CD4-positive, alpha-beta memory T cell (primary cell): ENCODE results near the gene LATS2. TPM values are rescaled to one million over a fixed set of nuclear protein-coding genes. Genes with fewer than 3 reads are reported as not detected.

Experiments used
- CTCF ChIA-PET: fragments of 350-600 bp; sonication (Branson Sonifier 250); formaldehyde crosslinking; loops from one replicate; lab custom pipeline; 2021; ENCODE audit warnings: inconsistent platforms; ENCODE audit not compliant: partially characterized antibody; lab: Charles Lee
- POLR2A ChIA-PET: fragments of 350-600 bp; sonication (Branson Sonifier 250); formaldehyde crosslinking; loops from one replicate; lab custom pipeline; 2021; ENCODE audit not compliant: partially characterized antibody; lab: Charles Lee
- DNase-seq, 5 donors: peaks; one replicate each; pipeline versions ENCODE4 v3.0.0 to v3.0.0-alpha.2; 2020 to 2022; ENCODE audit warnings: mixed read lengths in 1 of 5
- H3K27ac ChIP-seq: one replicate; pipeline ENCODE4 v1.7.0; 2013; ENCODE audit warnings: low read depth, low read length
- H3K27me3 ChIP-seq: 2 replicates; pipeline ENCODE4 v1.7.0; 2013; ENCODE audit warnings: mild to moderate bottlenecking, low read length, moderate library complexity; ENCODE audit not compliant: insufficient read depth
- H3K36me3 ChIP-seq: 2 replicates; pipeline ENCODE4 v1.7.0; 2013; ENCODE audit warnings: mild to moderate bottlenecking, low read length, moderate library complexity; ENCODE audit not compliant: insufficient read depth
- H3K4me1 ChIP-seq: 2 replicates; pipeline ENCODE4 v1.7.0; 2013; ENCODE audit warnings: mild to moderate bottlenecking, low read length, moderate library complexity; ENCODE audit not compliant: insufficient read depth
- H3K4me3 ChIP-seq, 2 donors: one replicate each; pipeline ENCODE4 v1.7.0; 2013; ENCODE audit warnings: low read length in 2 of 2, mild to moderate bottlenecking in 1 of 2
- H3K9me3 ChIP-seq, 2 donors: one replicate each; pipeline ENCODE4 v1.7.0; 2013; ENCODE audit warnings: low read length in 2 of 2, control low read depth in 1 of 2; ENCODE audit not compliant: control insufficient read depth in 1 of 2
- H3K27ac Mint-ChIP-seq, 7 donors: one replicate each; pipeline ENCODE4 v1.8.0; 2020 to 2021; ENCODE audit warnings: mixed read lengths in 7 of 7, mild to moderate bottlenecking in 6 of 7, inconsistent platforms in 3 of 7, moderate library complexity in 3 of 7
- H3K27me3 Mint-ChIP-seq, 2 donors: one replicate each; pipeline ENCODE4 v1.8.0; 2020 to 2021; ENCODE audit warnings: mixed read lengths in 2 of 2
- H3K36me3 Mint-ChIP-seq, 2 donors: one replicate each; pipeline ENCODE4 v1.8.0; 2020 to 2021; ENCODE audit warnings: mixed read lengths in 2 of 2, inconsistent platforms in 1 of 2, mild to moderate bottlenecking in 1 of 2
- H3K4me1 Mint-ChIP-seq, 4 donors: one replicate each; pipeline ENCODE4 v1.8.0; 2020 to 2021; ENCODE audit warnings: mixed read lengths in 4 of 4, mild to moderate bottlenecking in 1 of 4
- H3K4me3 Mint-ChIP-seq, 8 donors: one replicate each; pipeline ENCODE4 v1.8.0; 2020 to 2021; ENCODE audit warnings: mixed read lengths in 8 of 8, mild to moderate bottlenecking in 7 of 8, moderate library complexity in 6 of 8, inconsistent platforms in 3 of 8
- H3K9me3 Mint-ChIP-seq, 8 donors: one replicate each; pipeline ENCODE4 v1.8.0; 2020 to 2021; ENCODE audit warnings: mixed read lengths in 8 of 8, mild to moderate bottlenecking in 5 of 8, inconsistent platforms in 3 of 8, moderate library complexity in 1 of 8
- intact Hi-C: fragments of 100-400 bp; cut with micrococcal nuclease; formaldehyde crosslinking; loops from one replicate; pipeline ENCODE4 v1.15.1; 2023
- polyA plus RNA-seq, 2 donors: library from polyadenylated mRNA; unstranded; fragments of 300-500 nt; fragmentation: Illumina TruSeq; gene quantifications; one replicate each; pipeline ENCODE4 v1.2.3, GENCODE V29; 2021
- total RNA-seq, 2 experiments: library from RNA; stranded (reverse); gene quantifications; one replicate each; pipeline ENCODE4 v1.2.3, GENCODE V29; 2021

The LATS2 gene
- total and polyA plus RNA-seq, 4 experiments from 2014 or later, result 0.25 to 4.5 (median 3.4) TPM; not detected in 1

DNA sequence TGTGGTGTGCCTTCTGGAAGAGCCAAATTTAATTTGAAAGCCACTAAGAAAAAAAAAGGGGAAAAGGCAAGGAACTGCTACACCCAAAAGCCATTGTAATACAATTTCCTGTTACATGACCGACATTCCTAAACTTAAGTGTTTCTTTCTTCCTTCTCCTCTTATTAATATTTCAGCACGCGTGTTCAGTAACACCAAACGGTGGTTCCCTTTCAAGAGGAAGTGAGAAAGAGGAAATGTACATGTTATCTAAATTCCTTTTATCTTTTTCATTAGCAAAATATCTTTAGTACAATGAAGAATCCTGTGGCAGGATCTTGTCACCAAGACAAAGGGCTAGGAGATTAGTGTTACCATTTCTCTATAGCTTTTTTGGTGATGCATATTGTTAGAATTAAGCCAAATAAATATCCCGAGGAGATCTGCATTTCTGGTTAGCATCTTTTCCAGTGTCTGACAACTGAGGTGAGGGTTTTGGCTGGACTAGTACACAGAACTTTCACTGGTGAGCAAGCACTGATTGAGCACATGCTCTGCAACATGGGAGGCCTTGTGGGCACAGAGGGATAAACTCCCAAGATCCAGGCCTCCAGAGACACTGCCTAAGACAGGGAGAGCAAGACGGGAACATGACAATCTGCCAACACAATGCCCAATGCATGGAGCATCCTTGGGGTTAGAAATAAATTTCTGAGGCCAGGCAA lies 22.1 kb downstream of the LATS2 start:
- peak overlapping the region in 2 of 8 donors; percentile 39 to 51 for H3K4me3 Mint-ChIP-seq
- H3K27ac ChIP-seq, result no peak overlapping the region

DNA sequence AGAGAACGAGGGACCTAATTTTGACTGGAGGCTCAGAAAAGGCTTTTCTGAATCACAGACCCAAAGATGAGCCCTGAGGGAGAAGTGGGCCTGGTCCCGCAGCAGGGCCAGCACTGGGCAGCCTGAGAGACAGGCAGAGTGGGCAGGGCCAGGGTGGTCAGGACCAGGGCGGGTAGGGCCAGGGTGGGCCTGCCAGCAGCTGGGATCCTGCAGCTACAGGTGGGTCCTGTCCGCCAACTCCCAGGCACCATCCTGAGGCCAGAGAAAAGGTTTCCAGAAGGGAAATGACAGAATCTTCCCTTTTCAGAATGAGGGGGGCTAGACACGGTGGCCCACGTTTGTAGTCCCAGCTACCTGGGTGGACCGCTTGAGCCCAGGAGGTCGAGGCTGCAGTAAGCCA lies 23.7 kb downstream of the LATS2 start:
- no peak overlapping the region for H3K4me3 ChIP-seq
- H3K9me3 ChIP-seq, result no peaks in the 10 kb centered on the region
- intact Hi-C loops, result no loop called here
- no peaks in the 10 kb centered on the region for H3K36me3 ChIP-seq
- POLR2A ChIA-PET, result no interaction called here
- no peak for DNase-seq
- CTCF ChIA-PET, result no interaction called here
- Mint-ChIP-seq H3K4me1 (peaks cover 9 to 17% (median 12%) of the 10 kb centered on the region in 4 donors), H3K27me3 (no peaks in the 10 kb centered on the region), H3K36me3 (no peaks in the 10 kb centered on the region), H3K4me3 (no peak overlapping the region), H3K27ac (peak overlapping the region in 1 of 7 donors; percentile 78), H3K9me3 (no peaks in the 10 kb centered on the region)
- no peak overlapping the region for H3K27ac ChIP-seq
- peaks cover 10% of the 10 kb centered on the region for H3K4me1 ChIP-seq
- H3K27me3 ChIP-seq, result no peaks in the 10 kb centered on the region

More for the DNA sequence above, 22.1 kb downstream of the LATS2 start:
- DNase-seq, result no peak
- no peaks in the 10 kb centered on the region for H3K27me3 ChIP-seq
- no peaks in the 10 kb centered on the region for H3K27me3 Mint-ChIP-seq
- H3K36me3 Mint-ChIP-seq, result no peaks in the 10 kb centered on the region
- ChIA-PET POLR2A (no interaction called here), CTCF (interaction anchor here (1.1 kb wide), 1 partner anchor 10 kb away, joined by 3 read pairs; no protein-coding TSS in a partner anchor)
- peak overlapping the region in 2 of 7 donors; percentile 6 to 59 for H3K27ac Mint-ChIP-seq
- H3K9me3 Mint-ChIP-seq, result no peaks in the 10 kb centered on the region
- H3K4me3 ChIP-seq, result no peak overlapping the region
- intact Hi-C loops, result no loop called here
- peaks cover 10% of the 10 kb centered on the region for H3K4me1 ChIP-seq
- no peaks in the 10 kb centered on the region for H3K9me3 ChIP-seq
- H3K4me1 Mint-ChIP-seq, result peaks cover 9 to 17% (median 12%) of the 10 kb centered on the region in 4 donors
- no peaks in the 10 kb centered on the region for H3K36me3 ChIP-seq

DNA sequence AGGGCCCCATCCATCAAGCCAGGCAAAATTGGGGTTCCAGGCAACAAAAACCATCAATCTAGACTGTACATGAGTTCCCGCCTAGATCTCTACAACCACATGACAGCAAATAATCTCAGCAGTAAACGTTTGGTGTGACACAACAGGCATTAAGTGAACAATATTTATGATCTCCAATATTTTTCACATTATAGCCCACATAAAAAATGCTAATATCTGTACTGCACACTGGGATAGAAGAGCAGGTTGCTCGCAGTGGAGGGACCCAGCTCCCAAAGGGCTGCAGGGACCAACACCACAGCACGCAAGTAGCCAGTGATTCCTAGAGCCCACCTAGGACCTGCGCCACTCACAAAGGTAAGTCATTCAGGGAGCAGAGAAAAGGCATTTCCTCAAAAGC lies 25.9 kb downstream of the LATS2 start:
- Mint-ChIP-seq H3K27me3 (no peaks in the 10 kb centered on the region), H3K27ac (no peak overlapping the region), H3K9me3 (peaks cover 0 to 7% (median 0%) of the 10 kb centered on the region in 8 donors), H3K36me3 (no peaks in the 10 kb centered on the region), H3K4me3 (no peak overlapping the region), H3K4me1 (peaks cover 9 to 17% (median 12%) of the 10 kb centered on the region in 4 donors)
- peaks cover 10% of the 10 kb centered on the region for H3K4me1 ChIP-seq
- POLR2A ChIA-PET, result no interaction called here
- H3K27me3 ChIP-seq, result no peaks in the 10 kb centered on the region
- H3K27ac ChIP-seq, result no peak overlapping the region
- CTCF ChIA-PET, result no interaction called here
- H3K9me3 ChIP-seq, result no peaks in the 10 kb centered on the region
- no peak for DNase-seq
- intact Hi-C loops, result no loop called here
- no peaks in the 10 kb centered on the region for H3K36me3 ChIP-seq
- no peak overlapping the region for H3K4me3 ChIP-seq

DNA sequence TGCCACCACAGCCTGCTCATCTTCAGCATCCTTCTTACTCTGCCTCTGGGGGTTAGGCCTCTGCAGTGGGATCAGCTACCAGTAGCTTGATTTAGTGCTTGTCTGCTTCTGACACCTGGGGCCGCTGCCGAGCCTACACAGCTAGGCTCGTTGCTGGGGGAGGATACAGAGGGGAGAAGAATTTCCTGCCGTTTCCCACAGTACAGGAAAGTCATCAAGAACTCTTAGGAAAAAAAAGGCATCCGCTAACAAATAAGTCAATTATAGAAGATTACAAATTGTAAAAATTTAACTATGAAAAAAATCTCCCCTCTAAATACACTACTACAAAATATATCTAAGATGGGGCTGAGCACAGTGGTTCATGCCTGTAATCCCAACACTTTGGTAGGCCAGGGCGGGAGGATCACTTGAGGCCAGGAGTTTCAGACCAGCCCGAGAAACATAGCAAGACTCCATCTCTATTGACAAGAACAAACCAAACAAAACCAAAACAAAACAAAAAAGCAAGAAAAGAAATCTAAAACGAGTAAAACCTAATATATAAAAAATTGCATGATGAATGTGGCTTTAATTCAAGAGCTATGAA lies 26.7 kb downstream of the LATS2 start:
- Mint-ChIP-seq H3K27ac (no peak overlapping the region), H3K36me3 (no peaks in the 10 kb centered on the region), H3K4me1 (peaks cover 8 to 17% (median 10%) of the 10 kb centered on the region in 4 donors), H3K9me3 (peaks cover 0 to 7% (median 0%) of the 10 kb centered on the region in 8 donors), H3K27me3 (no peaks in the 10 kb centered on the region), H3K4me3 (no peak overlapping the region)
- intact Hi-C loops, result no loop called here
- no peaks in the 10 kb centered on the region for H3K36me3 ChIP-seq
- DNase-seq, result no peak
- ChIA-PET POLR2A (no interaction called here), CTCF (no interaction called here)
- H3K27ac ChIP-seq, result no peak overlapping the region
- no peaks in the 10 kb centered on the region for H3K27me3 ChIP-seq
- H3K4me1 ChIP-seq, result peaks cover 10% of the 10 kb centered on the region
- no peaks in the 10 kb centered on the region for H3K9me3 ChIP-seq
- H3K4me3 ChIP-seq, result no peak overlapping the region

DNA sequence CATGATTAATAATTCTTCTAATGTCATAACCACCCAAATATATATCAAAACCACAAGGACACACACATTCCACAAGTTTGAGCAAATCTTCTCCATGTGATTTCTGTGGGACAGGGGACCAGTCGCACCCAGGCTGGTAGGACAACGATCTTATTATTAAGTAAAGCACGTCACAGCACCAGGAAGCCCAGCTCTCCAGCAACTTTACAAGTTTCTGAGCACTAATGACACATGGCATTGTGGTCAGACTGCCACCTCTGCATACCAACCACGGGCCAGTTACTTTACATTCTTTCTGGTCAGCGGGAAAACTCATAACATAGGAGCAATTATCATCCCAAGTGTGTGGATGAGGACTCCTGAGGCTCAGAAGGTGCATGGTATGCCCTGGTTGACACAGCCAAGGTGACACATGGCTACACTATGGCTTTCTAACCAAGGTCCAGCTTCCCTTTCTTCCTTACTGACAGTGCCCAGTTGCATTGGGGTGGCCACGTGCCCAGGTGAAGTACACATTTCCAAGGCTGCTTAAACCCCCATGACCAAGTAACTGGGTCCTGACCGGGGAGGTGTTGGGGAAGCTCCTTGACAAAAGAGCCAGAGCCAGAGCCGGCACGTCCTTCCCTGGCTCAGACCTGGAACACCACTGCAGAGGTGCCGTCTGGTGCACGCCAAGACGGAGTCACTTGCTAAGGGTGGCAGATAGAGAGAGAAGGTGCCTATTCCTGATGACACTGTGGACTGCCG lies 27.4 kb downstream of the LATS2 start:
- Histone ChIP-seq H3K9me3 (no peaks in the 10 kb centered on the region), H3K27ac (no peak overlapping the region), H3K4me1 (peaks cover 4% of the 10 kb centered on the region), H3K4me3 (no peak overlapping the region), H3K36me3 (no peaks in the 10 kb centered on the region), H3K27me3 (no peaks in the 10 kb centered on the region)
- Mint-ChIP-seq H3K4me3 (no peak overlapping the region), H3K27me3 (no peaks in the 10 kb centered on the region), H3K9me3 (peaks cover 0 to 7% (median 0%) of the 10 kb centered on the region in 8 donors), H3K4me1 (peaks cover 3 to 11% (median 4%) of the 10 kb centered on the region in 4 donors), H3K27ac (peak overlapping the region in 1 of 7 donors; percentile 13), H3K36me3 (no peaks in the 10 kb centered on the region)
- ChIA-PET POLR2A (no interaction called here), CTCF (no interaction called here)
- intact Hi-C loops, result no loop called here
- no peak for DNase-seq

DNA sequence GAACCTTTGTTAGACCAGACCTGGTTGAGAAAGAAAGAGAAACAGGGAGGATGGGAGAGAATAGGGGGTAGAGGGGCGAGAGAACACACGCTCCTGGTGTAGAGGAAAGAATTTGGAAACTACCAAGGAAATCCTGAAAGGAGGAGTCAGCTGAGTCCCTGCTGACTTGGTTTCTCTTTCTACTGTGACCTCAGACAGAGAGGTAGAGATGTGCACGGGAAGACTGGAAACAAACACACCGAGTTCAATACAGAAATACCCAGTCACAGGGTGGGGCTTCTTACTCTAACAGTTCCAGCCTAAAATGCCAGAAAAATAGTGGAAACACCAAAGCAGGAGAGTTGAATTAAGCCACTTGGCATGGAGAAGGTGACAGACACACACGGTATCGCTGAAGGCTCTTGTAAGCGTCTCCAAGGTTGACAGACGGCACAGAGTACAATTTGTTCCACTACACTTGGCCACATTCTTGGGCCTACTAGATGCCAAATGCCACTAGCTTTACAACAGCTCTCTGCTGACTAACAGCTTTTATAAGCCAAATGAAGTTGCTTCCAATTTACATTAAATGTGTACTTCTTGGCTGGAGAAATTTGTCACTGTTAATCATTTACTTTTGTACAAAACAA lies 28.1 kb downstream of the LATS2 start:
- H3K9me3 ChIP-seq, result no peaks in the 10 kb centered on the region

DNA sequence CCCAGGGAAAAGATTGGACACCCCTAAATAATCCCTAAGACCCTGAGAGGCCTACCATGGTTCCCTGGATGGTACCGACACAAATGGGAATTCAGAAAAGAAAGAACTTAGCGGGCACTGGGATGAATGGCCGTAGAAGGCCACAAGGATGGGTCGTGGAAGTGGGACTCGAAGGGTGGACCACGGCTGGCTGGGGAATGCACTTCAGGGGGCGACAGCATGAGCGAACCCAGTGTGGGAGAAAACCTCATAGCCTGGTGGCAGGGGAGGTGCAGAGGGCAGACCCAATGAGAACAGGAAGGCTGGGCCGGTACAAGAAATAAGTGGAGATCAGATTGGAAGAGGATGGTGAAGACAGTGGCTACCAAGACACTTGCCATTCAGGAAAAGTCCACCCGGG lies 28.7 kb downstream of the LATS2 start:
- no peak for DNase-seq
- intact Hi-C loops, result no loop called here
- POLR2A ChIA-PET, result no interaction called here
- no peak overlapping the region for H3K4me3 Mint-ChIP-seq
- no peaks in the 10 kb centered on the region for H3K36me3 Mint-ChIP-seq
- H3K27ac ChIP-seq, result no peak overlapping the region
- no peaks in the 10 kb centered on the region for H3K27me3 ChIP-seq
- peaks cover 0 to 7% (median under 1%) of the 10 kb centered on the region in 4 donors for H3K4me1 Mint-ChIP-seq
- no peak overlapping the region for H3K27ac Mint-ChIP-seq
- no peaks in the 10 kb centered on the region for H3K36me3 ChIP-seq
- H3K27me3 Mint-ChIP-seq, result no peaks in the 10 kb centered on the region
- no peaks in the 10 kb centered on the region for H3K4me1 ChIP-seq
- peaks cover 0 to 7% (median 0%) of the 10 kb centered on the region in 8 donors for H3K9me3 Mint-ChIP-seq
- no peak overlapping the region for H3K4me3 ChIP-seq
- CTCF ChIA-PET, result no interaction called here
- H3K9me3 ChIP-seq, result no peaks in the 10 kb centered on the region

More for the DNA sequence above, 28.1 kb downstream of the LATS2 start:
- Histone ChIP-seq H3K27ac (no peak overlapping the region), H3K4me3 (no peak overlapping the region), H3K36me3 (no peaks in the 10 kb centered on the region), H3K4me1 (no peaks in the 10 kb centered on the region), H3K27me3 (no peaks in the 10 kb centered on the region)
- H3K4me1 Mint-ChIP-seq, result peaks cover 0 to 7% (median under 1%) of the 10 kb centered on the region in 4 donors
- no peaks in the 10 kb centered on the region for H3K36me3 Mint-ChIP-seq
- ChIA-PET CTCF (no interaction called here), POLR2A (no interaction called here)
- peaks cover 0 to 7% (median 0%) of the 10 kb centered on the region in 8 donors for H3K9me3 Mint-ChIP-seq
- no peak for DNase-seq
- intact Hi-C loops, result no loop called here
- no peak overlapping the region for H3K4me3 Mint-ChIP-seq
- no peaks in the 10 kb centered on the region for H3K27me3 Mint-ChIP-seq
- H3K27ac Mint-ChIP-seq, result peak overlapping the region in 1 of 7 donors; percentile 24
